ENCODE measurements around the gene BBX. TPM values are rescaled to one million over a fixed set of nuclear protein-coding genes. Genes with fewer than 3 reads are reported as not detected.

BBX gene
- total RNA-seq, 1 donor from 2014 or later, result 45.1 TPM

GRCh38 chr3:107651782-107652181 is 129.0 kb downstream of the BBX start:
- H3K27ac Mint-ChIP-seq, result peak overlapping the region; percentile 56
- no peak overlapping the region for H3K4me3 Mint-ChIP-seq
- H3K36me3 Mint-ChIP-seq (ENCODE audit: low read depth), result peaks cover 8% of the 10 kb centered on the region
- H3K4me1 Mint-ChIP-seq (ENCODE audit: low read depth), result peaks cover 16% of the 10 kb centered on the region
- DNase-seq (ENCODE audit: low spot score), result no peak
- H3K9me3 Mint-ChIP-seq, result no peaks in the 10 kb centered on the region
- H3K27me3 Mint-ChIP-seq (ENCODE audit: insufficient read depth), result no peaks in the 10 kb centered on the region
- intact Hi-C loops (cut with micrococcal nuclease), result no loop called here

GRCh38 chr3:107654218-107654617 is 131.5 kb downstream of the BBX start:
- intact Hi-C loops (cut with micrococcal nuclease), result no loop called here

GRCh38 chr3:107657971-107658370 is 135.2 kb downstream of the BBX start:
- no peak overlapping the region for H3K27ac Mint-ChIP-seq
- DNase-seq (ENCODE audit: low spot score), result no peak
- intact Hi-C loops (cut with micrococcal nuclease), result no loop called here
- H3K36me3 Mint-ChIP-seq (ENCODE audit: low read depth), result no peaks in the 10 kb centered on the region
- H3K4me3 Mint-ChIP-seq, result no peak overlapping the region
- peaks cover 12% of the 10 kb centered on the region for H3K4me1 Mint-ChIP-seq (ENCODE audit: low read depth)
- no peaks in the 10 kb centered on the region for H3K9me3 Mint-ChIP-seq
- H3K27me3 Mint-ChIP-seq (ENCODE audit: insufficient read depth), result no peaks in the 10 kb centered on the region

More at GRCh38 chr3:107654218-107654617, 131.5 kb downstream of the BBX start:
- no peaks in the 10 kb centered on the region for H3K9me3 Mint-ChIP-seq
- peaks cover 3% of the 10 kb centered on the region for H3K36me3 Mint-ChIP-seq (ENCODE audit: low read depth)
- H3K4me3 Mint-ChIP-seq, result no peak overlapping the region
- H3K27ac Mint-ChIP-seq, result no peak overlapping the region
- DNase-seq (ENCODE audit: low spot score), result no peak
- no peaks in the 10 kb centered on the region for H3K27me3 Mint-ChIP-seq (ENCODE audit: insufficient read depth)
- H3K4me1 Mint-ChIP-seq (ENCODE audit: low read depth), result peaks cover 16% of the 10 kb centered on the region

- no peak overlapping the region for H3K27ac Mint-ChIP-seq
- no peaks in the 10 kb centered on the region for H3K27me3 Mint-ChIP-seq (ENCODE audit: insufficient read depth)
- H3K36me3 Mint-ChIP-seq (ENCODE audit: low read depth), result no peaks in the 10 kb centered on the region
- intact Hi-C loops (cut with micrococcal nuclease), result loop anchor here (2.0 to 5.0 kb wide), 2 partner anchors 86 to 817 kb away; no protein-coding TSS in a partner anchor
- no peaks in the 10 kb centered on the region for H3K9me3 Mint-ChIP-seq
- H3K4me3 Mint-ChIP-seq, result no peak overlapping the region
- H3K4me1 Mint-ChIP-seq (ENCODE audit: low read depth), result peaks cover 12% of the 10 kb centered on the region
- DNase-seq (ENCODE audit: low spot score), result no peak
Measured at GRCh38 chr3:107660306-107660976, 137.7 kb downstream of the BBX start.

- no peak for DNase-seq (ENCODE audit: low spot score)
- Mint-ChIP-seq H3K36me3 (ENCODE audit: low read depth) (no peaks in the 10 kb centered on the region), H3K4me1 (ENCODE audit: low read depth) (peaks cover 12% of the 10 kb centered on the region), H3K9me3 (no peaks in the 10 kb centered on the region), H3K27me3 (ENCODE audit: insufficient read depth) (no peaks in the 10 kb centered on the region), H3K27ac (no peak overlapping the region), H3K4me3 (no peak overlapping the region)
- intact Hi-C loops (cut with micrococcal nuclease), result loop anchor here (2.0 to 5.0 kb wide), 2 partner anchors 87 to 816 kb away; no protein-coding TSS in a partner anchor
Measured at GRCh38 chr3:107661447-107662123, 138.8 kb downstream of the BBX start.

GRCh38 chr3:107662124-107662507 is 139.4 kb downstream of the BBX start:
- H3K4me3 Mint-ChIP-seq, result no peak overlapping the region
- H3K27ac Mint-ChIP-seq, result no peak overlapping the region
- intact Hi-C loops (cut with micrococcal nuclease), result loop anchor here (5.0 kb wide), 1 partner anchor 815 kb away; no protein-coding TSS in a partner anchor
- no peaks in the 10 kb centered on the region for H3K9me3 Mint-ChIP-seq
- H3K27me3 Mint-ChIP-seq (ENCODE audit: insufficient read depth), result no peaks in the 10 kb centered on the region
- peaks cover 12% of the 10 kb centered on the region for H3K4me1 Mint-ChIP-seq (ENCODE audit: low read depth)
- no peak for DNase-seq (ENCODE audit: low spot score)
- no peaks in the 10 kb centered on the region for H3K36me3 Mint-ChIP-seq (ENCODE audit: low read depth)

GRCh38 chr3:107662586-107662985 is 139.8 kb downstream of the BBX start:
- Mint-ChIP-seq H3K27ac (no peak overlapping the region), H3K36me3 (ENCODE audit: low read depth) (no peaks in the 10 kb centered on the region), H3K9me3 (no peaks in the 10 kb centered on the region), H3K4me3 (no peak overlapping the region), H3K27me3 (ENCODE audit: insufficient read depth) (no peaks in the 10 kb centered on the region), H3K4me1 (ENCODE audit: low read depth) (peaks cover 12% of the 10 kb centered on the region)
- intact Hi-C loops (cut with micrococcal nuclease), result loop anchor here (5.0 kb wide), 1 partner anchor 815 kb away; no protein-coding TSS in a partner anchor
- no peak for DNase-seq (ENCODE audit: low spot score)

- Mint-ChIP-seq H3K27me3 (ENCODE audit: insufficient read depth) (no peaks in the 10 kb centered on the region), H3K36me3 (ENCODE audit: low read depth) (no peaks in the 10 kb centered on the region), H3K4me3 (no peak overlapping the region), H3K4me1 (ENCODE audit: low read depth) (peaks cover 12% of the 10 kb centered on the region), H3K9me3 (no peaks in the 10 kb centered on the region), H3K27ac (no peak overlapping the region)
- intact Hi-C loops (cut with micrococcal nuclease), result loop anchor here (5.0 kb wide), 1 partner anchor 814 kb away; no protein-coding TSS in a partner anchor
- no peak for DNase-seq (ENCODE audit: low spot score)
Measured at GRCh38 chr3:107663266-107663665, 140.5 kb downstream of the BBX start.

- H3K4me1 Mint-ChIP-seq (ENCODE audit: low read depth), result peaks cover 12% of the 10 kb centered on the region
- no peak for DNase-seq (ENCODE audit: low spot score)
- no peak overlapping the region for H3K4me3 Mint-ChIP-seq
- intact Hi-C loops (cut with micrococcal nuclease), result loop anchor here (5.0 kb wide), 1 partner anchor 813 kb away; no protein-coding TSS in a partner anchor
- H3K27ac Mint-ChIP-seq, result no peak overlapping the region
- H3K27me3 Mint-ChIP-seq (ENCODE audit: insufficient read depth), result no peaks in the 10 kb centered on the region
- H3K9me3 Mint-ChIP-seq, result no peaks in the 10 kb centered on the region
- H3K36me3 Mint-ChIP-seq (ENCODE audit: low read depth), result no peaks in the 10 kb centered on the region
Measured at GRCh38 chr3:107664614-107665013, 141.9 kb downstream of the BBX start.

- H3K9me3 Mint-ChIP-seq, result no peaks in the 10 kb centered on the region
- DNase-seq (ENCODE audit: low spot score), result no peak
- no peaks in the 10 kb centered on the region for H3K36me3 Mint-ChIP-seq (ENCODE audit: low read depth)
- H3K27me3 Mint-ChIP-seq (ENCODE audit: insufficient read depth), result no peaks in the 10 kb centered on the region
- no peak overlapping the region for H3K27ac Mint-ChIP-seq
- no peak overlapping the region for H3K4me3 Mint-ChIP-seq
- intact Hi-C loops (cut with micrococcal nuclease), result no loop called here
- H3K4me1 Mint-ChIP-seq (ENCODE audit: low read depth), result peaks cover 12% of the 10 kb centered on the region
Measured at GRCh38 chr3:107665351-107665750, 142.6 kb downstream of the BBX start.

- intact Hi-C loops (cut with micrococcal nuclease), result no loop called here
- Mint-ChIP-seq H3K4me3 (no peak overlapping the region), H3K9me3 (no peaks in the 10 kb centered on the region)
Measured at GRCh38 chr3:107666853-107667252, 144.1 kb downstream of the BBX start.

GRCh38 chr3:107668416-107668815 is 145.7 kb downstream of the BBX start:
- Mint-ChIP-seq H3K4me3 (no peak overlapping the region), H3K27me3 (ENCODE audit: insufficient read depth) (no peaks in the 10 kb centered on the region), H3K27ac (no peak overlapping the region), H3K36me3 (ENCODE audit: low read depth) (no peaks in the 10 kb centered on the region), H3K9me3 (no peaks in the 10 kb centered on the region), H3K4me1 (ENCODE audit: low read depth) (no peaks in the 10 kb centered on the region)
- intact Hi-C loops (cut with micrococcal nuclease), result no loop called here
- DNase-seq (ENCODE audit: low spot score), result no peak

More at GRCh38 chr3:107666853-107667252, 144.1 kb downstream of the BBX start:
- H3K36me3 Mint-ChIP-seq (ENCODE audit: low read depth), result no peaks in the 10 kb centered on the region
- no peaks in the 10 kb centered on the region for H3K27me3 Mint-ChIP-seq (ENCODE audit: insufficient read depth)
- no peak for DNase-seq (ENCODE audit: low spot score)
- peaks cover 5% of the 10 kb centered on the region for H3K4me1 Mint-ChIP-seq (ENCODE audit: low read depth)
- no peak overlapping the region for H3K27ac Mint-ChIP-seq

GRCh38 chr3:107668963-107669362 is 146.2 kb downstream of the BBX start:
- H3K4me1 Mint-ChIP-seq (ENCODE audit: low read depth), result no peaks in the 10 kb centered on the region
- H3K27me3 Mint-ChIP-seq (ENCODE audit: insufficient read depth), result no peaks in the 10 kb centered on the region
- H3K4me3 Mint-ChIP-seq, result no peak overlapping the region
- no peak for DNase-seq (ENCODE audit: low spot score)
- intact Hi-C loops (cut with micrococcal nuclease), result no loop called here
- no peak overlapping the region for H3K27ac Mint-ChIP-seq
- no peaks in the 10 kb centered on the region for H3K9me3 Mint-ChIP-seq
- no peaks in the 10 kb centered on the region for H3K36me3 Mint-ChIP-seq (ENCODE audit: low read depth)
